Measurements from ENCODE around the gene TP53TG5. TPM values are rescaled to one million over a fixed set of nuclear protein-coding genes. Genes with fewer than 3 reads are reported as not detected.
A peak's percentile ranks its signal among the peaks of the same experiment; 100 is the strongest.

TP53TG5 gene
- total RNA-seq, 1 experiment from 2014 or later, result 0.85 TPM

- no peak for TF ChIP-seq NFE2L1 (CRISPR knock-in tag; IDR thresholded peaks at IDR 0.05)
- no peak for TF ChIP-seq TEAD4 (CRISPR knock-in tag; IDR thresholded peaks at IDR 0.05)
- no peak for TF ChIP-seq NR3C1 (CRISPR knock-in tag; conservative IDR thresholded peaks at IDR 0.05; ENCODE audit: low read depth)
- TF ChIP-seq, protein P1, sequence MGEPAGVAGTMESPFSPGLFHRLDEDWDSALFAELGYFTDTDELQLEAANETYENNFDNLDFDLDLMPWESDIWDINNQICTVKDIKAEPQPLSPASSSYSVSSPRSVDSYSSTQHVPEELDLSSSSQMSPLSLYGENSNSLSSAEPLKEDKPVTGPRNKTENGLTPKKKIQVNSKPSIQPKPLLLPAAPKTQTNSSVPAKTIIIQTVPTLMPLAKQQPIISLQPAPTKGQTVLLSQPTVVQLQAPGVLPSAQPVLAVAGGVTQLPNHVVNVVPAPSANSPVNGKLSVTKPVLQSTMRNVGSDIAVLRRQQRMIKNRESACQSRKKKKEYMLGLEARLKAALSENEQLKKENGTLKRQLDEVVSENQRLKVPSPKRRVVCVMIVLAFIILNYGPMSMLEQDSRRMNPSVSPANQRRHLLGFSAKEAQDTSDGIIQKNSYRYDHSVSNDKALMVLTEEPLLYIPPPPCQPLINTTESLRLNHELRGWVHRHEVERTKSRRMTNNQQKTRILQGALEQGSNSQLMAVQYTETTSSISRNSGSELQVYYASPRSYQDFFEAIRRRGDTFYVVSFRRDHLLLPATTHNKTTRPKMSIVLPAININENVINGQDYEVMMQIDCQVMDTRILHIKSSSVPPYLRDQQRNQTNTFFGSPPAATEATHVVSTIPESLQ (CRISPR knock-in tag; IDR thresholded peaks at IDR 0.05), result no peak
- TF ChIP-seq CDX4 (CRISPR knock-in tag; IDR thresholded peaks at IDR 0.05; ENCODE audit: borderline replicate concordance), result no peak
- no peak for TF ChIP-seq MXD4 (CRISPR knock-in tag; IDR thresholded peaks at IDR 0.05; ENCODE audit: borderline replicate concordance)
- TF ChIP-seq, protein P2, sequence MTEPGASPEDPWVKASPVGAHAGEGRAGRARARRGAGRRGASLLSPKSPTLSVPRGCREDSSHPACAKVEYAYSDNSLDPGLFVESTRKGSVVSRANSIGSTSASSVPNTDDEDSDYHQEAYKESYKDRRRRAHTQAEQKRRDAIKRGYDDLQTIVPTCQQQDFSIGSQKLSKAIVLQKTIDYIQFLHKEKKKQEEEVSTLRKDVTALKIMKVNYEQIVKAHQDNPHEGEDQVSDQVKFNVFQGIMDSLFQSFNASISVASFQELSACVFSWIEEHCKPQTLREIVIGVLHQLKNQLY (CRISPR knock-in tag; IDR thresholded peaks at IDR 0.05), result no peak
- no peak for TF ChIP-seq SMAD3 (CRISPR knock-in tag; IDR thresholded peaks at IDR 0.05; ENCODE audit: borderline replicate concordance)
- no peak for TF ChIP-seq E2F1 (CRISPR knock-in tag; IDR thresholded peaks at IDR 0.05)
- no peak for TF ChIP-seq HMGXB4 (CRISPR knock-in tag; IDR thresholded peaks at IDR 0.05)
- TF ChIP-seq TP53 (CRISPR knock-in tag; IDR thresholded peaks at IDR 0.05), result no peak
- TF ChIP-seq IRF2 (CRISPR knock-in tag; IDR thresholded peaks at IDR 0.05; ENCODE audit: borderline replicate concordance, low read depth), result no peak
- TF ChIP-seq GTF2I (CRISPR knock-in tag; conservative IDR thresholded peaks at IDR 0.05), result no peak
- TF ChIP-seq NFYB (CRISPR knock-in tag; conservative IDR thresholded peaks at IDR 0.05; ENCODE audit: low read depth), result no peak
- no peak for TF ChIP-seq ZNF317 (CRISPR knock-in tag; IDR thresholded peaks at IDR 0.05; ENCODE audit: borderline replicate concordance, low read depth)
- TF ChIP-seq FOXP4 (CRISPR knock-in tag; IDR thresholded peaks at IDR 0.05), result no peak
- TF ChIP-seq ZNF232 (CRISPR knock-in tag; IDR thresholded peaks at IDR 0.05), result no peak
- no peak for TF ChIP-seq FOXJ3 (CRISPR knock-in tag; IDR thresholded peaks at IDR 0.05; ENCODE audit: borderline replicate concordance)
- TF ChIP-seq ATF2 (CRISPR knock-in tag; IDR thresholded peaks at IDR 0.05; ENCODE audit: borderline replicate concordance, low read depth), result no peak
- TF ChIP-seq NR1H2 (CRISPR knock-in tag; IDR thresholded peaks at IDR 0.05), result no peak
- peaks cover 73% of the 10 kb centered on the region for H3K4me1 Mint-ChIP-seq
- H3K27ac Mint-ChIP-seq, result peak overlapping the region; percentile 98; the same call in 1 of the 2 replicates
- H3K36me3 Mint-ChIP-seq, result peaks cover under 1% of the 10 kb centered on the region
- DNase-seq (ENCODE audit: low spot score), result no peak
- H3K4me3 Mint-ChIP-seq, result peak overlapping the region; percentile 89
- CTCF ChIA-PET, result interaction anchor here (0.9 to 4.4 kb wide), 8 partner anchors 17 to 92 kb away, joined by 4 to 27 read pairs (median 8); partner anchors contain the start of genes MATN4 and SYS1
- POLR2A ChIA-PET, result interaction anchor here (1.1 kb wide), 1 partner anchor 17 kb away, joined by 5 read pairs; the partner anchor contains the start of gene SYS1
- no peak for ATAC-seq
- no peaks in the 10 kb centered on the region for H3K9me3 Mint-ChIP-seq
- H3K27me3 Mint-ChIP-seq (ENCODE audit: low read depth), result no peaks in the 10 kb centered on the region
Observed at GRCh38 chr20:45345104-45345936, 32.8 kb downstream of the TP53TG5 start.
